T-cell (primary cell): Measurements from ENCODE around the gene INTU. TPM values are rescaled to one million over a fixed set of nuclear protein-coding genes. Genes with fewer than 3 reads are reported as not detected.
"Not testable (repeated sequence)": the region's sequence is repeated elsewhere in the genome, so short reads cannot be mapped to it uniquely, and the experiment has no call there.

Source experiments
- ATAC-seq, 4 experiments: fragments of 200-7000 bp in 3 of 4; fragments of 150-1000 bp in 1 of 4; cut with Tn5 transposase; replicated peaks in 1 of 4; 1 replicate in 3 of 4; 2 replicates in 1 of 4; pipeline ENCODE4 v1.10.0; 2021; ENCODE audit warnings: moderate library complexity in 3 of 4, mild to moderate bottlenecking in 2 of 4, moderate number of reproducible peaks in 1 of 4
- CTCF ChIA-PET, 2 donors: fragments of 300-600 bp; sonication (Branson Sonifier 250); formaldehyde crosslinking; loops; one replicate each; lab custom pipeline; 2022; ENCODE audit warnings: antibody characterized with exemption in 2 of 2; lab: Charles Lee
- POLR2A ChIA-PET, 2 donors: fragments of 300-600 bp; sonication (Branson Sonifier 250); formaldehyde crosslinking; loops; one replicate each; lab custom pipeline; 2022; ENCODE audit warnings: antibody characterized with exemption in 2 of 2; lab: Charles Lee
- DNase-seq, 35 experiments: peaks; one replicate each; pipeline versions ENCODE4 v3.0.0 to v3.0.0-alpha.2; 2013 to 2023
- H3K27ac ChIP-seq: one replicate; pipeline ENCODE4 v1.5.1; 2013; ENCODE audit warnings: low read length
- H3K27me3 ChIP-seq, 2 experiments: replicated peaks in 1 of 2; 1 replicate in 1 of 2; 2 replicates in 1 of 2; pipeline versions ENCODE4 v1.6.1 to v1.7.0; 2013; ENCODE audit warnings: low read length in 1 of 2, mixed read lengths in 1 of 2; ENCODE audit not compliant: control insufficient read depth in 2 of 2, insufficient read depth in 2 of 2; ENCODE audit errors: extremely low read depth in 1 of 2
- H3K36me3 ChIP-seq, 2 donors: 1 replicate in 1 of 2; 2 replicates in 1 of 2; pipeline versions ENCODE4 v1.6.1 to v1.7.0; 2013; ENCODE audit warnings: low read length in 1 of 2; ENCODE audit not compliant: control insufficient read depth in 2 of 2, insufficient read depth in 1 of 2; ENCODE audit errors: extremely low read depth in 1 of 2
- H3K4me1 ChIP-seq, 2 experiments: 1 replicate in 1 of 2; 2 replicates in 1 of 2; pipeline versions ENCODE4 v1.6.1 to v1.7.0; 2013; ENCODE audit warnings: low read length in 2 of 2, mixed read lengths in 1 of 2; ENCODE audit not compliant: insufficient read depth in 2 of 2, control insufficient read depth in 1 of 2; ENCODE audit errors: extremely low read depth in 1 of 2
- H3K4me3 ChIP-seq, 2 donors: 1 replicate in 1 of 2; 2 replicates in 1 of 2; pipeline versions ENCODE4 v1.5.1 to v1.7.0; 2013; ENCODE audit warnings: mild to moderate bottlenecking in 2 of 2, low read length in 1 of 2, moderate library complexity in 1 of 2; ENCODE audit not compliant: control insufficient read depth in 1 of 2; ENCODE audit errors: extremely low read depth in 1 of 2
- H3K9me3 ChIP-seq: 2 replicates; pipeline ENCODE4 v1.7.0; 2013
- H3K27ac Mint-ChIP-seq, 2 donors: one replicate each; pipeline ENCODE4 v1.8.0; 2020 to 2021; ENCODE audit warnings: mild to moderate bottlenecking in 2 of 2, mixed read lengths in 2 of 2
- H3K27me3 Mint-ChIP-seq, 2 donors: one replicate each; pipeline ENCODE4 v1.8.0; 2021 to 2022; ENCODE audit warnings: mixed read lengths in 2 of 2
- H3K36me3 Mint-ChIP-seq: one replicate; pipeline ENCODE4 v1.8.0; 2021; ENCODE audit warnings: mixed read lengths
- H3K4me1 Mint-ChIP-seq, 3 donors: one replicate each; pipeline ENCODE4 v1.8.0; 2020 to 2022; ENCODE audit warnings: mixed read lengths in 3 of 3, mild to moderate bottlenecking in 1 of 3
- H3K4me3 Mint-ChIP-seq, 3 donors: one replicate each; pipeline ENCODE4 v1.8.0; 2020 to 2022; ENCODE audit warnings: mild to moderate bottlenecking in 3 of 3, mixed read lengths in 3 of 3, moderate library complexity in 3 of 3
- H3K9me3 Mint-ChIP-seq, 3 donors: one replicate each; pipeline ENCODE4 v1.8.0; 2020 to 2022; ENCODE audit warnings: mixed read lengths in 3 of 3
- WGBS: methylation state at CpG from one replicate; pipeline ENCODE4 v1.1.5; 2013; ENCODE audit warnings: missing lambda C conversion rate; ENCODE audit not compliant: insufficient coverage; 5-methylcytosine and 5-hydroxymethylcytosine counted together
- total RNA-seq, 35 experiments: library from RNA in 6 of 35; stranded (reverse) in 6 of 35; fragments of 120-200 nt in 1 of 35; gene quantifications; one replicate each; pipeline versions ENCODE4 v1.2.1 to v1.2.4 and lab custom pipeline; 2013 to 2026

Gene INTU
- total RNA-seq (under 1 TPM in 3 of 5 donors, not detected in 2; 0.13 to 0.44 (median 0.19) TPM), total RNA-seq (lab: John Stamatoyannopoulos, UW) (0 to 1.4 (median 0.13) reads per million in 29 experiments)
- 0.18 TPM for total RNA-seq (2013)

DNA sequence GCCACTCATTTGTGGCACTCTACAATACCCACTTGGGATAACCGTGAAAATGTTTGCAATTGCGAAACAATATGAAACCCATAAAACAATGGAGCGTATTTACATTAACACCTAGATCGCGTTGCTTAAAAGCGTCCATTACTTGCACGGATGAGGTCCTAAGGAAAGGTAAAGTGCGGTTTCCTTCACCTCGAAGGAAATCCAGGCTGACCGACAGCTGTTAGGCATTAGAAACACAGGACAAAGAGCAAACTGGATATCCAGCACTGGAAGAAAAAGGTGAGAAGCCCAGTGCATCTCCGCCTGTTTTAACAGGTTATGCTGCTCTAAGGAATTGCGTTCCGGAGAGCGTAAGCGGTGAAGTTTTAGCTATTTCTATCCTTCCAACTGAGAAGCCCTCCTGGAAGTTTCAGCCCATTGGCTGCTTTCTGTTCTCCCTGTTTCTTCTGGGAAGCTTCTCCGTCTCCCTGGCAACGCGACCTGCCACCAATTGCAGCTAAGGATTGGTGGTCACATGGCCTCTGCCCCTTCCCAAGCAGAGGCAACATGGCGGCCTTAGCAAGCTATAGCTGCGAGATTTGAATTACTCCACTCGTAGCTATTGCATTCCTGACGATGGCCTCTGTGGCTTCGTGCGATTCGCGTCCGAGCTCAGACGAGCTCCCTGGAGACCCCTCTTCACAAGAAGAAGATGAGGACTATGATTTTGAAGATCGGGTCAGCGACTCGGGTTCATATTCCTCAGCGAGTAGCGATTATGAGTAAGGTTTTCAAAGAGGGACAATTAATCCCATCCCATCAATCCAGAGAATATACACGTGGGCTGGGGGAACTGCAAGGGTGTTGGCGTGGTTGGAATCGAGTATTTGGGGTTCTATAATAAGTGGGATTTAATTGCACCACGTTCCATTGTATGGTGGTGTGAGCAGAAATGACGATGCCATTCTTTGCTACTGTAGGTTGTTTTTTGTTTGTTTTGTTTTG is at the start of gene INTU:
INTU (plus strand) TSS at position 538 of the 984 bp plus-strand sequence; CDS start at position 616, 78 bp downstream.
- peaks cover 0 to 10% of the 10 kb centered on the region in 2 experiments for H3K27me3 ChIP-seq
- CTCF ChIA-PET = interaction anchor here in 1 of 2 donors (0.5 to 0.6 kb wide), 3 partner anchors 11 to 1958 kb away, joined by 3 read pairs; no protein-coding TSS in a partner anchor
- 4% methylated on average over 19 of the region's 38 CpGs for WGBS
- Mint-ChIP-seq H3K27ac (no peak within 1 kb of the TSS), H3K9me3 (peaks cover 0 to 4% (median 0%) of the 10 kb centered on the region in 3 donors), H3K4me1 (peaks cover 12 to 16% (median 13%) of the 10 kb centered on the region in 3 donors), H3K4me3 (peak within 1 kb of the TSS; percentile 57 to 81 (median 75)), H3K27me3 (peaks cover 40 to 52% of the 10 kb centered on the region in 2 donors), H3K36me3 (no peaks in the 10 kb centered on the region)
- H3K4me3 ChIP-seq = peak within 1 kb of the TSS; percentile 36 to 54
- H3K9me3 ChIP-seq = no peaks in the 10 kb centered on the region
- peak in 6 of 35 experiments; percentile 0 to 30 (median 6) for DNase-seq
- no peaks in the 10 kb centered on the region for H3K36me3 ChIP-seq
- H3K27ac ChIP-seq = no peak within 1 kb of the TSS
- POLR2A ChIA-PET = no interaction called here
- H3K4me1 ChIP-seq = peaks cover 0 to 4% of the 10 kb centered on the region in 2 experiments
- ATAC-seq = peak in 2 of 4 experiments; percentile 58 to 62

- DNase-seq, H3K27me3 Mint-ChIP-seq, H3K27ac ChIP-seq, H3K9me3 ChIP-seq, H3K27me3 ChIP-seq, H3K36me3 ChIP-seq, H3K4me1 ChIP-seq, H3K27ac Mint-ChIP-seq, POLR2A ChIA-PET, ATAC-seq, H3K4me3 ChIP-seq, H3K4me3 Mint-ChIP-seq, H3K9me3 Mint-ChIP-seq, H3K4me1 Mint-ChIP-seq, H3K36me3 Mint-ChIP-seq, CTCF ChIA-PET: not testable (repeated sequence)
- no CpG with 5 or more reads among the region's 4 CpGs for WGBS
These were observed 46.3 kb upstream of the INTU start for GRCh38 chr4:127586496-127586895.

DNA sequence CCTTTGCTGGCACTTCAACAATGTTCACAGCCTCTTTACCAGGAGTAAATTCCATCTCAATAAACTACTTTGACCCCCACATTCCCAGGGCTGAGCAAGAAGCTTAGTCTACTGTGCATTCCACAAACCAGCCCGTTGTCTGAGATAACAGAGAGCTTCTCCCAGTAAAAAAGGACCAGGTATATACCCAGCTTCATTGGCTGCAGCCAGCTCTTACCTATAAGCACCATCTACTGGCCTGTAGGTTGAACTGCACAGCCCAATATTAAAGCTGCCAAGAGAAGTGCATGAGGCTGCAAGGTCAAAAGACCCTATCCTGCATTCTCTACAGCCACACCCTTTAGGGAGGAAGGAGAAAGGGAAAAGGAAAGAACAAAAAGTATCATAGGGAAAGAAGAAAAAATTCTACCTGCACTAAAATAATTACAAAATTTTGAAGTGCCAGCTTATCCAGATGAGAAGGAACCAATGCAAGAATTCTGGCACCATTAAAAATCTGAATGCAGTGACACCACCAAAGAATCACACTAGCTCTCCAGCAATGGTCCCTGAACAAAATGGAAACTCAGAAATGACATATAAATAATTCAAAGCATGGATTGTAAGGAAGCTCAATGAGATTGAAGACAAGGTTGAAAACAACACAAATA is 45.7 kb upstream of the INTU start:
- peaks cover 0 to 2% of the 10 kb centered on the region in 2 experiments for H3K27me3 ChIP-seq
- H3K27ac ChIP-seq = no peak overlapping the region
- H3K27me3 Mint-ChIP-seq = peaks cover 0 to 3% of the 10 kb centered on the region in 2 donors
- H3K4me1 Mint-ChIP-seq = no peaks in the 10 kb centered on the region
- no peak overlapping the region for H3K4me3 Mint-ChIP-seq
- CTCF ChIA-PET = no interaction called here
- H3K36me3 Mint-ChIP-seq = no peaks in the 10 kb centered on the region
- DNase-seq = peak in 1 of 35 experiments; percentile 3
- no peak overlapping the region for H3K27ac Mint-ChIP-seq
- no peak overlapping the region for H3K4me3 ChIP-seq
- H3K9me3 Mint-ChIP-seq = no peaks in the 10 kb centered on the region
- H3K36me3 ChIP-seq = no peaks in the 10 kb centered on the region
- POLR2A ChIA-PET = no interaction called here
- H3K4me1 ChIP-seq = no peaks in the 10 kb centered on the region
- no peaks in the 10 kb centered on the region for H3K9me3 ChIP-seq
- no CpG with 5 or more reads among the region's 1 CpG for WGBS
- no peak for ATAC-seq

- ATAC-seq, H3K36me3 Mint-ChIP-seq, CTCF ChIA-PET, H3K4me3 Mint-ChIP-seq, H3K4me1 Mint-ChIP-seq, H3K9me3 ChIP-seq, H3K27ac ChIP-seq, H3K4me3 ChIP-seq, POLR2A ChIA-PET, DNase-seq, H3K27ac Mint-ChIP-seq, H3K36me3 ChIP-seq, H3K27me3 ChIP-seq, H3K9me3 Mint-ChIP-seq, H3K27me3 Mint-ChIP-seq, H3K4me1 ChIP-seq: not testable (repeated sequence)
- no CpG with 5 or more reads among the region's 12 CpGs for WGBS
These were observed 43.6 kb upstream of the INTU start for GRCh38 chr4:127589153-127589552.

DNA sequence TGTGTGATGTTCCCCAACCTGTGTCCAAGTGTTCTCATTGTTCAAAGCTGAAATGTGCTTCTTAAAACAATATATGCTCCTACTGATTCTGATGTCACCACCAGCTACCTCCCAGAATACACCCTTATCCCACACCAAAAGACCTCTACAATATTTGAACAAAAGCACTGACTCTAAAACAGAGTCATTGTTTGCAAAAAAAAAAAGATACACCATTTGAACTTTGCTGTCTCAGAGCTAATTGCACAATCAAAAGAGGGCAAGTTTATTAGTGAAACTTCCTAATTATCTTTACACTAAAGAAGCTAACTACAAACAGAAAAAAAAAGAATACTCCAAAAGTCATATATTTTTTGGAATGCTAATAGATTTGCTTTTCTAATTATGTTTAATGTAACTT is 34.1 kb upstream of the INTU start:
- H3K4me3 ChIP-seq = no peak overlapping the region
- H3K27me3 Mint-ChIP-seq = no peaks in the 10 kb centered on the region
- H3K4me1 Mint-ChIP-seq = no peaks in the 10 kb centered on the region
- H3K36me3 ChIP-seq = no peaks in the 10 kb centered on the region
- no peak overlapping the region for H3K27ac ChIP-seq
- ATAC-seq = no peak
- DNase-seq = no peak
- no peak overlapping the region for H3K27ac Mint-ChIP-seq
- H3K27me3 ChIP-seq = no peaks in the 10 kb centered on the region
- H3K36me3 Mint-ChIP-seq = no peaks in the 10 kb centered on the region
- H3K9me3 Mint-ChIP-seq = peaks cover 0 to 3% (median 0%) of the 10 kb centered on the region in 3 donors
- no peak overlapping the region for H3K4me3 Mint-ChIP-seq
- POLR2A ChIA-PET = interaction anchor here in 1 of 2 donors (0.6 kb wide), 1 partner anchor 1935 kb away, joined by 3 read pairs; no protein-coding TSS in a partner anchor
- no peaks in the 10 kb centered on the region for H3K9me3 ChIP-seq
- CTCF ChIA-PET = no interaction called here
- no peaks in the 10 kb centered on the region for H3K4me1 ChIP-seq

DNA sequence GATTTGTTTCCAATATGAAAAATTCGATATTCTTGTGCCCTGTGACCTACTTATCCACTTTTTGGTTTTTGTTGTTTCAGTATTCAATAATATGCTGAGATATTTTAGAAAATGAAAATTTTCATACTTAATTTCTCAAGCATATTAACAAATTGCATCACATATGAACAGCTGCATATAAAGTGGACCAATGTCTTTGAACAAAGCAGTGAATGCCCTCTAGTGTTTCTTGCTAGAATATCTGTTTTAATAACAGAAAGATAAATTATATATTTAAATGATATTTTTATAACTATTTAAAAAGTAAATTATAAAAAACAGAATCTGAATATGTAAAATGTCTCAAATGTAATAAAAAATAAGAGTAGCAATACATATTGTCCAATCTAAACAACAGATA is 31.7 kb upstream of the INTU start:
- H3K4me3 ChIP-seq = no peak overlapping the region
- ATAC-seq (no peak), DNase-seq (no peak)
- Mint-ChIP-seq H3K4me3 (no peak overlapping the region), H3K36me3 (no peaks in the 10 kb centered on the region), H3K9me3 (no peaks in the 10 kb centered on the region), H3K27ac (no peak overlapping the region), H3K4me1 (no peaks in the 10 kb centered on the region), H3K27me3 (peaks cover 0 to 5% of the 10 kb centered on the region in 2 donors)
- WGBS = no CpG with 5 or more reads among the region's 1 CpG
- H3K9me3 ChIP-seq = no peaks in the 10 kb centered on the region
- no peak overlapping the region for H3K27ac ChIP-seq
- POLR2A ChIA-PET = no interaction called here
- no peaks in the 10 kb centered on the region for H3K4me1 ChIP-seq
- H3K27me3 ChIP-seq = peaks cover 0 to 3% of the 10 kb centered on the region in 2 experiments
- CTCF ChIA-PET = no interaction called here
- no peaks in the 10 kb centered on the region for H3K36me3 ChIP-seq
